NCI-H2081 (cell line): ENCODE data around the gene FCGR2B.
"Not testable (repeated sequence)": the region's sequence is repeated elsewhere in the genome, so short reads cannot be mapped to it uniquely, and the experiment has no call there.

ENCODE experiments used
- DNase-seq, 2 experiments: peaks; one replicate each; lab custom pipeline; 2025; lab: John Stamatoyannopoulos, UW

FCGR2B gene

GRCh38 chr1:161647507-161648360 is 15.2 kb upstream of the FCGR2B start:
- DNase-seq = peak in 1 of 2 experiments; percentile 14

DNA sequence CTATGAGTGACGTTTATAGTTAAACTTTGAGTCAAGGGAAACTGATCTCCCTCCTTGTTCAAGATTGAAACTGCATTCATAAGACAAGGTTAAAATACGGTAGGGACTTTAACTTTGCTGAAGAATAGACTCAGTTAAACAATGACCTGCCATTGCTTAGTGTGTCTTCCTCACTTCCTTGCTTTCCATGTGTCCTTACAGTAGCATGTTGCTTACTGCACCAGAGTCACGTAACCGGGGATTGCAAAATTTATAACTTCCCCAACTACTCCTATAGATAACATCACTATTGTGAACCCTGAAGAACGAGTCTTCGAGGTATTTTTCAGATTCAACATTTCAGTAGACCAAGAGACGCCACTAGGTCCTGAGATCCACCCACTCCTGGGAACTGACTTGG is 9.4 kb upstream of the FCGR2B start:
- not testable (repeated sequence) for DNase-seq

- not testable (repeated sequence) for DNase-seq
Observed at GRCh38 chr1:161653971-161654370, 9.0 kb upstream of the FCGR2B start.

DNA sequence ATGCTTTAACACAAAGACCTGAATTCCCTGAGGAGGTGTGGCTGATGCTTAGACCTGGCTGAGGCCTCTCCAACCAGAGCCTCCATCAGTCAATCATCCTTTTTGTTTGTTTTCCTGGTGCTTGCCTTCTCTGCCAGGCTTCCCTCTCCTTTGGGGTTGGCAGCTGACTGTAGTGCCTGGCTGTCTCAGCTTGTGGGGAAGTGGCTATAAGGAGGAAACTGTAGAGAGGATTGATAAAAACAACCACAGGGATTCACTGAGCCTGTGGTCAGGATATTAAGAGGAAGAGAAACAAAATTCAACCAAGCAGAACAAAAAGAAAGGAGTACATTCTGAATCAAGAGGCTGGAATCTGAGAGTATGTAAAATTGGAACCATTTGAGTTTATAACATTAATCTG is 4.4 kb upstream of the FCGR2B start:
- DNase-seq = not testable (repeated sequence)

DNA sequence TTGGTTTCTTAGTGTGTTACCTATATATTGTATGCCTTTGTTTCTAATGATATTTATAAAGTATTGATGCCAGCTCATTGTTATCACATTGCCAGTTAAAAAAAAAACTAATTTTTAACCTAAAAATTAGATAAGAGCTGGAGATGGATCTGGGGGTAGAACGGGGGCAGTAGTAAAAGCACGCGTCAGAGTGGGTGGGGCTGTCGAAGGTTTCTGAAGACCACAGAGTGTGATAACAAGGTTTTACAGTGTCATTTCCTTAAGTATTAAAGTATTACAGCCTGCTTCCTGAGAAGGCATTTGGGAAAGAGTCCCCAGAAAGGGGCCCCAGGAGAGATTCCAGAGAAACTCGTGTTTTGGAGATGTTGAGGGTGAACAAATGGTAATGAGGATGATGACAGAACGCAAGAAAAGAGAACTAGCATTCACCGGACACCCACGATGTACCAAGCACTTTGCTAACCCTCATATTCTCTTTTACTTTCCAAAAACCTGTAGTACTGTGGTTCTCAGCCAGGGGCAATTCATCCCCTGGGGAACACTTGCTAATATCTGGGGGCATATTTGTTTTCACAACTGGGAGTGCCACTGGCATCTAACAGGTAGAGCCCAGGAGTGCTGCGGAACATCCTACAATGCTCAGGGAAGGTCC is 1.2 kb upstream of the FCGR2B start:
- not testable (repeated sequence) for DNase-seq

- not testable (repeated sequence) for DNase-seq
Observed at GRCh38 chr1:161663569-161663968, 626 bp downstream of the FCGR2B start.

DNA sequence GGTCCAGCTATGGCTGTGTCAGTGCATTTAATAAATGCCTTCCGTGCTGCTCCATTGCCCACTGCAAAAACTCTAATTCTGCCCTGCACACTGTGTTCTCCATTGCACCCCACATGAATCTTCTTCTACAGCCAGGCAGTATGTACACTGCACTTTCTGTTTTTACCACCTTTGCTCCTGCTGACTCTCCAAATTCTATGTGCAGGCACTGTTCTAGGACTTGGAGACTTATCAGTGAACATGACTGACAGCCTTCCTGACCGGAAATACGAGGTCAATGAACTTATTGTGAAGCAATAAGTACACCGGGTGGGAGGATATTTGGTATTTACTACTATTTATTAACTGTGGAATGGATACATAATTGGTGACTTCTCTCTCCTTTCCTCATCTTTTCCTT is 1.7 kb downstream of the FCGR2B start:
- DNase-seq = not testable (repeated sequence)

DNA sequence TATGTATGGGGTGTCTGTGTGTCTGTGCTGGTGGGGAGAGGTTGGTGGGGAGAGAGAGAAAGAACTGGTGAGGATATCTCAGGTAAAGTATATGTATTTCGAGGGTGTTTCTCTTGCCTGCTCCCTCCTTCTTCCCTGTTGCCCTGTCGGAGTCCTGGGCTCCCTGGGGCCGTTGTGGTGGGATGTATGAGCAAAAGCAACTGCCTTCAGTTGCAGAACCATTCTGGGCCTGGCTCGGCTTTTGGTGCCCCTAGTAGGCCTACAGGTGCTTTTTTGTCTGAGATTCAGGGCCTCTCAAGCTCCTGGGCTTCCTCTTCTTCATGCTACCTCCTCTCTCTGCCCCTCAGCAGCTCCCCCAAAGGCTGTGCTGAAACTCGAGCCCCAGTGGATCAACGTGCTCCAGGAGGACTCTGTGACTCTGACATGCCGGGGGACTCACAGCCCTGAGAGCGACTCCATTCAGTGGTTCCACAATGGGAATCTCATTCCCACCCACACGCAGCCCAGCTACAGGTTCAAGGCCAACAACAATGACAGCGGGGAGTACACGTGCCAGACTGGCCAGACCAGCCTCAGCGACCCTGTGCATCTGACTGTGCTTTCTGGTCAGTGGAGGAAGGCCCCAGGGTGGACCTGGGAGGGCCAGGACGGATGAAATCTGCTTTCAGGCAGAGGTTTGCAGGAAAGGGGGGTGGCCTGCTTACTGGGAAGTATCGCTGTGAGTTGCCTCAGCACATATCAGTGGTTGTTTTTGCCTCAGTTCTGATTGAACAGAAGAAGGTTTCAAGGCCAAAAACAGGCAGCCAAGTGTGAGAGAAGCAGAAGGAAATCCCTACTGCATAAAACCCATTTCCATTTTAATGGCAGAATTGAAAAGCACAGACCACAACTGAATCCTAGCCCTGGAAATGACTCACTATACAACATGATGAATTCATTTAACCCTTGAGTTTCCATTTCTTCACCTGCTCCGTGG is 8.4 kb downstream of the FCGR2B start:
- not testable (repeated sequence) for DNase-seq

GRCh38 chr1:161673437-161673836 is 10.5 kb downstream of the FCGR2B start:
- DNase-seq = not testable (repeated sequence)

- DNase-seq = not testable (repeated sequence)
Observed at GRCh38 chr1:161674447-161674846, 11.5 kb downstream of the FCGR2B start.

GRCh38 chr1:161674908-161675307 is 12.0 kb downstream of the FCGR2B start:
- DNase-seq = not testable (repeated sequence)

DNA sequence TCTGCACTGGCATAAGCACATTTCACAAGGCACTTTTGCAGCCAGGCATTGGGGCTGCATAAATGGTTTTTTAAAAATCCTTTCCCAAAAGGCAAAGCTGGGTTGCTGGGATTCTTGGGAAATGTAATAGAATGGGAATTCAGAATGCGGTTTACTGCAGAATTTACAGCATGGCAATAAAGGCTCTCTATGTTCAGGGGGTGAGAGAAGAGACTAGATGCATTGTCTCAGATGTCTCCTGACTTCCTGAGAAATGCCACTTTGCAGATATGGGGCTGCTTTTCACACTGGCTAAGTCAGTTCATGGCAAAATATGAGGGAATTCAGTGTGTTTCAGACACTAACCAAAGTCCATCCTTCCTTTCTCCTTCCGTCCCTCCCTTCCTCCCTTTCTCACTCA is 13.5 kb downstream of the FCGR2B start:
- no peak for DNase-seq

GRCh38 chr1:161676958-161677689 is 14.2 kb downstream of the FCGR2B start:
- no peak for DNase-seq

- DNase-seq = no peak
Observed at GRCh38 chr1:161678500-161678899, 15.6 kb downstream of the FCGR2B start.

GRCh38 chr1:161681879-161682278 is 18.9 kb downstream of the FCGR2B start:
- no peak for DNase-seq

- no peak for DNase-seq
Observed at GRCh38 chr1:161688946-161689345, 26.0 kb downstream of the FCGR2B start.

- no peak for DNase-seq
Observed at GRCh38 chr1:161691846-161692245, 28.9 kb downstream of the FCGR2B start.

GRCh38 chr1:161693020-161693712 is 30.2 kb downstream of the FCGR2B start:
- DNase-seq = not testable (repeated sequence)

GRCh38 chr1:161698302-161698701 is 35.4 kb downstream of the FCGR2B start:
- DNase-seq = not testable (repeated sequence)

- DNase-seq = peak in 1 of 2 experiments; percentile 61
Observed at GRCh38 chr1:161702250-161702649, 39.3 kb downstream of the FCGR2B start.

- no peak for DNase-seq
Observed at GRCh38 chr1:161705537-161705936, 42.6 kb downstream of the FCGR2B start.
